Measurements from ENCODE around the gene YDJC. TPM values are rescaled to one million over a fixed set of nuclear protein-coding genes. Genes with fewer than 3 reads are reported as not detected.

Gene YDJC
- total and polyA plus RNA-seq, 2 of the 13 experiments (the other 11 are each of a cell fraction or from before 2014, with no cell fraction given), result 15.3 to 32.0 TPM

DNA sequence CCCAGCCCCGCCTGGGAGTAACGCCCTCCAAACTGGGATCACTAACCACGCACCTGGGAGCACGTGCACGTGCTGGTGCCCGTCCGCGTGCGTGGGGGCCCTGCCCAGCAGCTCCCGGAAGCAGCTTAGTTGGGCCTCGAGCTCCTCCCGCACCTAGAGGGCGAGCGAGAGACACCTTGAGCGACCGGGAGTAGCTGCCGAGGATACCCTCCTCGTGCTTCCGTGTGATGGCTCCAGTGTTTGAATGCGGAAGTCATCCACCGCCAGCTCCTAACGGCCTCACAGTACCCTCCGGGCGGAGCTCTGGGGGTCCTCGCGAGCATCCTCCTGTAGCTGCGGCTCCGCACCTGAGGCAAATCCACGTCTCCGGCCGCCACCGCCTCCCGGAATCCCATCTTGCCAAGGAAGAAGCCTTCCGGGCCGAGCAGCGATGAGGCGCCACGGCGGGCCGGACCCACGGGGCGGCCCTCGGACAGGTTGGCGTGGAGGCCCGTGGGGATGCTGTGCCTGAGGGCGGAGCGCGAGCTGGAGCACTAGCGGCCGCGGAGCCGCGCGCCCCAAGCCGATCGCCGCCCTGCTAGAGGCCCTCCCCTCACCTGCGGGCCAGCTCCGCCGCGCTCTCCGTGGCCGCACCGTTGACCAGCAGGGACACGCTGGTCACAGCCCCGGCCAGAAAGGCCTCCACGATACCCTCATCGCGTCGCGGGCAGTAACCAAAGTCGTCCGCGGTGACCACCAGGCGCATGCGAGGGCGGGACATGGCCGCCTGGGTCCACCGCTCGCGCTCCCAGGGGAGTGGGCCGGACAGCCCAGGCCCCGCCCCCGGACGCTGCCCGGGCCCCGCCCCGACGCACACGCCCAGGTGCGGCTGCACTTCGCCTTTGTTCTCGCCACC lies at the start of gene YDJC (continued):
- TF ChIP-seq, protein P1, sequence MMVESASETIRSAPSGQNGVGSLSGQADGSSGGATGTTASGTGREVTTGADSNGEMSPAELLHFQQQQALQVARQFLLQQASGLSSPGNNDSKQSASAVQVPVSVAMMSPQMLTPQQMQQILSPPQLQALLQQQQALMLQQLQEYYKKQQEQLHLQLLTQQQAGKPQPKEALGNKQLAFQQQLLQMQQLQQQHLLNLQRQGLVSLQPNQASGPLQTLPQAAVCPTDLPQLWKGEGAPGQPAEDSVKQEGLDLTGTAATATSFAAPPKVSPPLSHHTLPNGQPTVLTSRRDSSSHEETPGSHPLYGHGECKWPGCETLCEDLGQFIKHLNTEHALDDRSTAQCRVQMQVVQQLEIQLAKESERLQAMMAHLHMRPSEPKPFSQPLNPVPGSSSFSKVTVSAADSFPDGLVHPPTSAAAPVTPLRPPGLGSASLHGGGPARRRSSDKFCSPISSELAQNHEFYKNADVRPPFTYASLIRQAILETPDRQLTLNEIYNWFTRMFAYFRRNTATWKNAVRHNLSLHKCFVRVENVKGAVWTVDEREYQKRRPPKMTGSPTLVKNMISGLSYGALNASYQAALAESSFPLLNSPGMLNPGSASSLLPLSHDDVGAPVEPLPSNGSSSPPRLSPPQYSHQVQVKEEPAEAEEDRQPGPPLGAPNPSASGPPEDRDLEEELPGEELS (CRISPR knock-in tag; IDR thresholded peaks at IDR 0.05), result peak; percentile 64
- TF ChIP-seq ZFP36 (IDR thresholded peaks at IDR 0.05; ENCODE audit: borderline replicate concordance, low read depth, low read length, partially characterized antibody), result no peak
- peak; percentile 77 for TF ChIP-seq ZZZ3 (CRISPR knock-in tag; IDR thresholded peaks at IDR 0.05; ENCODE audit: borderline replicate concordance)
- TF ChIP-seq, protein P2, sequence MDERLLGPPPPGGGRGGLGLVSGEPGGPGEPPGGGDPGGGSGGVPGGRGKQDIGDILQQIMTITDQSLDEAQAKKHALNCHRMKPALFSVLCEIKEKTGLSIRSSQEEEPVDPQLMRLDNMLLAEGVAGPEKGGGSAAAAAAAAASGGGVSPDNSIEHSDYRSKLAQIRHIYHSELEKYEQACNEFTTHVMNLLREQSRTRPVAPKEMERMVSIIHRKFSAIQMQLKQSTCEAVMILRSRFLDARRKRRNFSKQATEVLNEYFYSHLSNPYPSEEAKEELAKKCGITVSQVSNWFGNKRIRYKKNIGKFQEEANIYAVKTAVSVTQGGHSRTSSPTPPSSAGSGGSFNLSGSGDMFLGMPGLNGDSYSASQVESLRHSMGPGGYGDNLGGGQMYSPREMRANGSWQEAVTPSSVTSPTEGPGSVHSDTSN (CRISPR knock-in tag; IDR thresholded peaks at IDR 0.05), result no peak
- no peak for TF ChIP-seq ZNF737 (CRISPR knock-in tag; IDR thresholded peaks at IDR 0.05; ENCODE audit: borderline replicate concordance)
- peak; percentile 59 for TF ChIP-seq GLI4 (CRISPR knock-in tag; IDR thresholded peaks at IDR 0.05; ENCODE audit: borderline replicate concordance)
- TF ChIP-seq POLR2AphosphoS5 (IDR thresholded peaks at IDR 0.05; ENCODE audit: low read depth, low read length), result peak; percentile 87
- TF ChIP-seq, protein P3, sequence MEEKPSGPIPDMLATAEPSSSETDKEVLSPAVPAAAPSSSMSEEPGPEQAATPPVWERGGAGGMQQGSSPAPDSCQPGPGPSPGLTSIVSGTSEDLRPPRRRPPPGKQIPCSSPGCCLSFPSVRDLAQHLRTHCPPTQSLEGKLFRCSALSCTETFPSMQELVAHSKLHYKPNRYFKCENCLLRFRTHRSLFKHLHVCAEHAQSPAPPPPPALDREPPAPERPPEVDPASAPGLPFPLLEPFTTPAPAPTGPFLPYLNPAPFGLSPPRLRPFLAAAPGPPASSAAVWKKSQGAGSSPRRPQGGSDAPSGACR (CRISPR knock-in tag; IDR thresholded peaks at IDR 0.05), result peak; percentile 88
- TF ChIP-seq, protein P4, sequence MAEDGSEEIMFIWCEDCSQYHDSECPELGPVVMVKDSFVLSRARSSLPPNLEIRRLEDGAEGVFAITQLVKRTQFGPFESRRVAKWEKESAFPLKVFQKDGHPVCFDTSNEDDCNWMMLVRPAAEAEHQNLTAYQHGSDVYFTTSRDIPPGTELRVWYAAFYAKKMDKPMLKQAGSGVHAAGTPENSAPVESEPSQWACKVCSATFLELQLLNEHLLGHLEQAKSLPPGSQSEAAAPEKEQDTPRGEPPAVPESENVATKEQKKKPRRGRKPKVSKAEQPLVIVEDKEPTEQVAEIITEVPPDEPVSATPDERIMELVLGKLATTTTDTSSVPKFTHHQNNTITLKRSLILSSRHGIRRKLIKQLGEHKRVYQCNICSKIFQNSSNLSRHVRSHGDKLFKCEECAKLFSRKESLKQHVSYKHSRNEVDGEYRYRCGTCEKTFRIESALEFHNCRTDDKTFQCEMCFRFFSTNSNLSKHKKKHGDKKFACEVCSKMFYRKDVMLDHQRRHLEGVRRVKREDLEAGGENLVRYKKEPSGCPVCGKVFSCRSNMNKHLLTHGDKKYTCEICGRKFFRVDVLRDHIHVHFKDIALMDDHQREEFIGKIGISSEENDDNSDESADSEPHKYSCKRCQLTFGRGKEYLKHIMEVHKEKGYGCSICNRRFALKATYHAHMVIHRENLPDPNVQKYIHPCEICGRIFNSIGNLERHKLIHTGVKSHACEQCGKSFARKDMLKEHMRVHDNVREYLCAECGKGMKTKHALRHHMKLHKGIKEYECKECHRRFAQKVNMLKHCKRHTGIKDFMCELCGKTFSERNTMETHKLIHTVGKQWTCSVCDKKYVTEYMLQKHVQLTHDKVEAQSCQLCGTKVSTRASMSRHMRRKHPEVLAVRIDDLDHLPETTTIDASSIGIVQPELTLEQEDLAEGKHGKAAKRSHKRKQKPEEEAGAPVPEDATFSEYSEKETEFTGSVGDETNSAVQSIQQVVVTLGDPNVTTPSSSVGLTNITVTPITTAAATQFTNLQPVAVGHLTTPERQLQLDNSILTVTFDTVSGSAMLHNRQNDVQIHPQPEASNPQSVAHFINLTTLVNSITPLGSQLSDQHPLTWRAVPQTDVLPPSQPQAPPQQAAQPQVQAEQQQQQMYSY (CRISPR knock-in tag; IDR thresholded peaks at IDR 0.05), result peak; percentile 72; the same call in 1 of the 2 replicates
- TF ChIP-seq SP5 (CRISPR knock-in tag; IDR thresholded peaks at IDR 0.05; ENCODE audit: borderline replicate concordance, low read depth), result no peak; the same call in 1 of the 2 replicates
- peak; percentile 85; the same call in 1 of the 2 replicates for TF ChIP-seq ZNF615 (CRISPR knock-in tag; IDR thresholded peaks at IDR 0.05; ENCODE audit: borderline replicate concordance)
- TF ChIP-seq MTA1 (CRISPR knock-in tag; IDR thresholded peaks at IDR 0.05; ENCODE audit: borderline replicate concordance), result peak; percentile 33; the same call in 1 of the 2 replicates
- peak; percentile 47 for TF ChIP-seq NCOA2 (CRISPR knock-in tag; IDR thresholded peaks at IDR 0.05)
- TF ChIP-seq IRX3 (CRISPR knock-in tag; IDR thresholded peaks at IDR 0.05; ENCODE audit: borderline replicate concordance, low read depth), result peak; percentile 26; the same call in 1 of the 2 replicates
- 0 out of 2 replicates have a peak, but pooled peaks have one; percentile 10 for TF ChIP-seq ZMYM3 (CRISPR knock-in tag; IDR thresholded peaks at IDR 0.05)
- TF ChIP-seq SCMH1 (CRISPR knock-in tag; IDR thresholded peaks at IDR 0.05; ENCODE audit: borderline replicate concordance), result no peak
- TF ChIP-seq, protein P5, sequence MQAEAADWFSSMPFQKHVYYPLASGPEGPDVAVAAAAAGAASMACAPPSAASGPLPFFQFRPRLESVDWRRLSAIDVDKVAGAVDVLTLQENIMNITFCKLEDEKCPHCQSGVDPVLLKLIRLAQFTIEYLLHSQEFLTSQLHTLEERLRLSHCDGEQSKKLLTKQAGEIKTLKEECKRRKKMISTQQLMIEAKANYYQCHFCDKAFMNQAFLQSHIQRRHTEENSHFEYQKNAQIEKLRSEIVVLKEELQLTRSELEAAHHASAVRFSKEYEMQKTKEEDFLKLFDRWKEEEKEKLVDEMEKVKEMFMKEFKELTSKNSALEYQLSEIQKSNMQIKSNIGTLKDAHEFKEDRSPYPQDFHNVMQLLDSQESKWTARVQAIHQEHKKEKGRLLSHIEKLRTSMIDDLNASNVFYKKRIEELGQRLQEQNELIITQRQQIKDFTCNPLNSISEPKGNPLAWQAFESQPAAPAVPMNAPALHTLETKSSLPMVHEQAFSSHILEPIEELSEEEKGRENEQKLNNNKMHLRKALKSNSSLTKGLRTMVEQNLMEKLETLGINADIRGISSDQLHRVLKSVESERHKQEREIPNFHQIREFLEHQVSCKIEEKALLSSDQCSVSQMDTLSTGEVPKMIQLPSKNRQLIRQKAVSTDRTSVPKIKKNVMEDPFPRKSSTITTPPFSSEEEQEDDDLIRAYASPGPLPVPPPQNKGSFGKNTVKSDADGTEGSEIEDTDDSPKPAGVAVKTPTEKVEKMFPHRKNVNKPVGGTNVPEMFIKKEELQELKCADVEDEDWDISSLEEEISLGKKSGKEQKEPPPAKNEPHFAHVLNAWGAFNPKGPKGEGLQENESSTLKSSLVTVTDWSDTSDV (CRISPR knock-in tag; IDR thresholded peaks at IDR 0.05), result peak; percentile 92
